ENCODE measurements around the gene CTTNBP2. TPM values are rescaled to one million over a fixed set of nuclear protein-coding genes. Genes with fewer than 3 reads are reported as not detected.

The CTTNBP2 gene
- total RNA-seq, 1 donor from 2014 or later: 6.3 TPM

- peak; percentile 56 for ATAC-seq
Measured at GRCh38 chr7:117731455-117731854, 141.8 kb downstream of the CTTNBP2 start.

GRCh38 chr7:117730390-117730789 lies 142.9 kb downstream of the CTTNBP2 start:
- H3K27ac ChIP-seq: no peak overlapping the region
- intact Hi-C loops (cut with DNase I): no loop called here
- no peaks in the 10 kb centered on the region for H3K36me3 ChIP-seq
- DNase-seq (no peak), ATAC-seq (peak; percentile 41)
- no peaks in the 10 kb centered on the region for H3K27me3 ChIP-seq
- H3K4me1 ChIP-seq: no peaks in the 10 kb centered on the region
- no peak overlapping the region for H3K4me3 ChIP-seq
- TF ChIP-seq CTCF (IDR thresholded peaks at IDR 0.05): no peak
- H3K9me3 ChIP-seq: no peaks in the 10 kb centered on the region

More at GRCh38 chr7:117731455-117731854, 141.8 kb downstream of the CTTNBP2 start:
- Histone ChIP-seq H3K36me3 (no peaks in the 10 kb centered on the region), H3K4me1 (no peaks in the 10 kb centered on the region), H3K4me3 (no peak overlapping the region), H3K9me3 (no peaks in the 10 kb centered on the region), H3K27ac (no peak overlapping the region), H3K27me3 (no peaks in the 10 kb centered on the region)
- TF ChIP-seq CTCF (IDR thresholded peaks at IDR 0.05): no peak
- intact Hi-C loops (cut with DNase I): no loop called here
- no peak for DNase-seq

- no peaks in the 10 kb centered on the region for H3K27me3 ChIP-seq
- intact Hi-C loops (cut with DNase I): no loop called here
- no peaks in the 10 kb centered on the region for H3K36me3 ChIP-seq
- ATAC-seq (no peak), DNase-seq (no peak)
- H3K4me1 ChIP-seq: no peaks in the 10 kb centered on the region
- no peak for TF ChIP-seq CTCF (IDR thresholded peaks at IDR 0.05)
- no peak overlapping the region for H3K27ac ChIP-seq
- H3K4me3 ChIP-seq: no peak overlapping the region
- no peaks in the 10 kb centered on the region for H3K9me3 ChIP-seq
Measured at GRCh38 chr7:117728890-117729624, 144.2 kb downstream of the CTTNBP2 start.

GRCh38 chr7:117724898-117725297 lies 148.3 kb downstream of the CTTNBP2 start:
- no peak for DNase-seq
- no peaks in the 10 kb centered on the region for H3K27me3 ChIP-seq
- intact Hi-C loops (cut with DNase I): no loop called here

GRCh38 chr7:117719377-117719776 lies 153.9 kb downstream of the CTTNBP2 start:
- H3K27ac ChIP-seq: no peak overlapping the region
- H3K4me3 ChIP-seq: no peak overlapping the region
- H3K27me3 ChIP-seq: no peaks in the 10 kb centered on the region
- no peaks in the 10 kb centered on the region for H3K9me3 ChIP-seq
- no peak for ATAC-seq
- DNase-seq: no peak
- intact Hi-C loops (cut with DNase I): no loop called here
- H3K36me3 ChIP-seq: no peaks in the 10 kb centered on the region
- TF ChIP-seq CTCF (IDR thresholded peaks at IDR 0.05): no peak
- H3K4me1 ChIP-seq: no peaks in the 10 kb centered on the region

More at GRCh38 chr7:117724898-117725297, 148.3 kb downstream of the CTTNBP2 start:
- Histone ChIP-seq H3K4me1 (no peaks in the 10 kb centered on the region), H3K9me3 (no peaks in the 10 kb centered on the region), H3K36me3 (no peaks in the 10 kb centered on the region), H3K27ac (no peak overlapping the region), H3K4me3 (no peak overlapping the region)
- ATAC-seq: no peak
- TF ChIP-seq CTCF (IDR thresholded peaks at IDR 0.05): no peak
